ENCODE measurements around the gene PUSL1. TPM values are rescaled to one million over a fixed set of nuclear protein-coding genes. Genes with fewer than 3 reads are reported as not detected.

Gene PUSL1
- total RNA-seq, 1 donor from 2014 or later, result 16.2 TPM

DNA sequence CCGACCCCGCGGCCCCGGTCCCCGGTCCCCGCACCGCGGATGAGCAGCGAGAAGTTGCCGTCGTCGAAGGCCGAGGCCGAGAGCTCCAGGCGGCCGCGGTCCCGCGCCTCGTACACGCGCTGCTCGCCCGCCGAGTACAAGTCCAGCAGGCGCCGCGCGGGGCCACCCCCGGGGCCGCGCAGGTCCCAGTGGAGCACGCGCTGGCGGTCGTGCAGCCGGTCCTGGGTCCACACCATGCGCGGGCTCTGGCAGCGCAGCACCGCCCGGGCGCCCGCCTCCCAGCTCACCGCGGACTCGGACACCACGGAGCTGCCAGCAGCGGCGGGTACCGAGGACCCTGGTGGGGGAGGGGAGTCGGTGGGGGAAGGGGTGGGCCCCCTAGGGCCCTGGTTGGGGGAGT, 47.0 kb downstream of the PUSL1 start:
- no peak for TF ChIP-seq CTCF (IDR thresholded peaks at IDR 0.05)
- Histone ChIP-seq H3K4me3 (peak overlapping the region; percentile 39), H3K27ac (no peak overlapping the region), H3K27me3 (ENCODE audit: low read depth) (peaks cover 59% of the 10 kb centered on the region), H3K9me3 (no peaks in the 10 kb centered on the region), H3K4me1 (peaks cover 53% of the 10 kb centered on the region), H3K36me3 (peaks cover 8% of the 10 kb centered on the region)
- intact Hi-C loops (cut with DNase I), result no loop called here
- no peak for DNase-seq
- ATAC-seq, result peak; percentile 11 to 32

- no peak overlapping the region for H3K27ac ChIP-seq
- ATAC-seq (no peak), DNase-seq (no peak)
- intact Hi-C loops (cut with DNase I), result no loop called here
- H3K4me3 ChIP-seq, result peak overlapping the region; percentile 60
- peaks cover 59% of the 10 kb centered on the region for H3K27me3 ChIP-seq (ENCODE audit: low read depth)
- peaks cover 61% of the 10 kb centered on the region for H3K4me1 ChIP-seq
- peaks cover 8% of the 10 kb centered on the region for H3K36me3 ChIP-seq
- no peaks in the 10 kb centered on the region for H3K9me3 ChIP-seq
- TF ChIP-seq CTCF (IDR thresholded peaks at IDR 0.05), result no peak
Observed at GRCh38 chr1:1356166-1356795, 47.9 kb downstream of the PUSL1 start.

DNA sequence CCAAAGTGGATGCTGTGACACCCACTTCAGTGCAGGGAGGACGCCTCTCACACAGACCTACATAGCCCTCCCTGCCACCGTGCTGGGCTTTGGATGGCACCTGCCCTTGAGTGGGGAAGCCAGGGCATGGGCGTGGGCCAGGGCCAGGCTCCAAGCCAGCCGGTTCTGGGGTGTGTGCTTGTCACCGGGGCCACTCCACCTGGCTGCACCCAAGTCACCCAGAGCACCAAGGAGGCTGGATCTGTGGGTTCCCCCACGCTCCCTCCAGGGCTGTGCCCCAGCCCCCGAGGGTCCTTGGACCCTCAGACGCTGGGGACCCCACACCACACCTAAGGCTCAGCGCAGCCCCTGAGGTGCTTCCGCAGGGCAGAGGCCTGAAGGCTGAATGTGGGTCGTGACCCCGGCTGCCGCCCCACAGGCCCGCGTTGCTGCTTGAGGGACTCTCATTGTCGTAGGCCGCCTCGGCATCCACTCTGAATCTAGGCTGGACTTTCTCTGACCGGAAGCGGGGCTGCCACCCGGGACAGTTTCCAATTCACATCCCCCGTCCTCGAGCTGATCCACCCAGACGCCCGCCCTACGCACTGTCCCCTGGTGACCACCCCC, 48.5 kb downstream of the PUSL1 start:
- ATAC-seq (peak; percentile 3 to 37), DNase-seq (no peak)
- TF ChIP-seq CTCF (IDR thresholded peaks at IDR 0.05), result no peak
- Histone ChIP-seq H3K36me3 (peaks cover 8% of the 10 kb centered on the region), H3K4me1 (peaks cover 56% of the 10 kb centered on the region), H3K27ac (peak overlapping the region; percentile 46), H3K9me3 (no peaks in the 10 kb centered on the region), H3K4me3 (peak overlapping the region; percentile 60), H3K27me3 (ENCODE audit: low read depth) (peaks cover 59% of the 10 kb centered on the region)
- intact Hi-C loops (cut with DNase I), result no loop called here

DNA sequence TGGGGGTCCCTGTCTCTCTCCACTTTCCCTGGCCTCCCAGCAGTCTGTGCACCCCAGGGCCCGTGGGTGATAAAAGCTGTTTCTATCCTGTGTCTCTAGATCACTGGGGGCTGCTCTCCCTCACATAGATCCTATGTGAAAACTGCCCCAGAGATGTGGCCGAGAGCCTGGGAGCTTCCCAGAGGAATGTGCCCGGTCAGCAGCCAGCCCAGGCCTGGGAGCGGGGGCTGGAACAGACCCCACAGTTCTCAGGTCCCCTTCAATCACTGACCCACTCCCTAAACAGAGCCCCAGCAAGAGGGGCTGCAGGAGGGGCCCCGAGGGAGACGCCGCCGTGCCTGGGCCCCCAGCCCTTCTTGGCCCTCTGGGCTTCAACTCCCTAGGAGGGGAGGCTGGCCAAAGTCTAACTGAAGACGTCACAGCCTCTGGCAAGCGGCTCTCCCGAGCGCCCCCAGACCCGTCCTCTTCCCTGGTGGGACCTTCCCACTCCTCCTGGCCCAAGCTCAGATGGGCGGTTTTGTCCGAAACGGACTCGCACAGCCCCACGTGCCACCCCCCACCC, 49.6 kb downstream of the PUSL1 start:
- peak overlapping the region; percentile 60 for H3K4me3 ChIP-seq
- peak in 1 of 2 donors; percentile 3 for ATAC-seq
- no peak for TF ChIP-seq CTCF (IDR thresholded peaks at IDR 0.05)
- H3K9me3 ChIP-seq, result no peaks in the 10 kb centered on the region
- no peak for DNase-seq
- peaks cover 8% of the 10 kb centered on the region for H3K36me3 ChIP-seq
- peaks cover 54% of the 10 kb centered on the region for H3K27me3 ChIP-seq (ENCODE audit: low read depth)
- peak overlapping the region; percentile 83 for H3K27ac ChIP-seq
- intact Hi-C loops (cut with DNase I), result no loop called here
- peaks cover 45% of the 10 kb centered on the region for H3K4me1 ChIP-seq

DNA sequence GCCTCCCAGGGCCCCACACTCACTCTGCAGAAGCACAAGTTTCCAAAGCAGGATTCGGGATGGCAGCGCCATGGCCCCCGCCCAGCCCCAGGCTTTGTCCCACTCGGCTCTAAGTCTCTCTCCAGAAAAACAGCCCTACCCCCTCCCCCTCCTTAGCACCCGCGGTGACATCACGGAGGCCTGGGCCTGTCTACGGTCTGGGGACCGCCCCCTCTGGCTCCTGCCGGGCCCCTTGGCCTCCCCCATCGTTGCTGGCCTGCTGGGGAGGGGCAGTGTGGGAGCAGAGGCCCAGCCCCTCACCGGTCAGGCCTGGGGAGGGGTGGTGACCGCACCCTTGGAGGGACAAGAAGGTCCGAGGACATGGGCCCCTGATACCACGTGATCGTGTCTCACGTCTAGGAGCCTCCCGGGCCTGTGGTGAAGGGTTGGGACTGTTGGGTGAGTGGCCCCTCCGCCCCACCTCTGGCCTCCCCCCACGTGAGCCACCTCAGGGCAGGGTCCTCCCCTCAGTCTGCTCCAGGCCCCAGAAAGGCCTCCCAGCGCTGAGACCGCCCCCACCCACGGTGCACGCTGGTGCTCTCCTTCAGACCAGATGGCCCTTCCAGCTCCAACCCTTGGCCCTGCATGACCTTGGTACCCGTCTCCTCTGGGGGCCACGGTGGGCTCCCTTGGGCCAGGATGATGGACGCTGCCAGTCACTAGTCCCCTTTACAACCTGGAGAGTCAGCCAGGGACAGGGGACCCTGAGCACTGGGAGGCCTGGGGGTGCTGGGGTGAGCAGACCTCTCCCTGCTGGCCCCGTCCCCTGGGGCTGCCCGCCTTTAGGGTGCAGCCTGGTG, 50.3 kb downstream of the PUSL1 start, which contains the start of gene MXRA8:
TSS of gene MXRA8 (minus strand) at position 123 of the 839 bp plus-strand sequence. CDS start at position 72, 51 bp downstream.
- intact Hi-C loops (cut with DNase I), result no loop called here
- H3K27me3 ChIP-seq (ENCODE audit: low read depth), result peaks cover 47% of the 10 kb centered on the region
- ATAC-seq, result peak; percentile 53 to 61

More for the DNA sequence above, 50.3 kb downstream of the PUSL1 start, which contains the start of gene MXRA8:
- H3K4me3 ChIP-seq, result peak within 1 kb of the TSS; percentile 60
- no peak for DNase-seq
- TF ChIP-seq CTCF (IDR thresholded peaks at IDR 0.05), result no peak
- H3K4me1 ChIP-seq, result peaks cover 39% of the 10 kb centered on the region
- peak within 1 kb of the TSS; percentile 83 for H3K27ac ChIP-seq
- H3K36me3 ChIP-seq, result peaks cover 8% of the 10 kb centered on the region
- no peaks in the 10 kb centered on the region for H3K9me3 ChIP-seq
